GM19468 (cell line): ENCODE measurements around the gene RNF152.
A peak's percentile ranks its signal among the peaks of the same experiment; 100 is the strongest.

Source experiments
- ATAC-seq: cut with Tn5 transposase; IDR thresholded peaks from one replicate; pipeline ENCODE4 v1.9.1; 2021; ENCODE audit warnings: mild to moderate bottlenecking, moderate library complexity, moderate number of reproducible peaks; ENCODE audit not compliant: unreplicated experiment; ENCODE audit errors: extremely low read depth

RNF152 gene

GRCh38 chr18:61766266-61766884, 126.4 kb downstream of the RNF152 start:
- no peak for ATAC-seq

GRCh38 chr18:61765097-61765496, 127.7 kb downstream of the RNF152 start:
- ATAC-seq: no peak

GRCh38 chr18:61764381-61764780, 128.4 kb downstream of the RNF152 start:
- ATAC-seq: peak; percentile 36

- ATAC-seq: no peak
Measured at GRCh38 chr18:61761875-61762274, 130.9 kb downstream of the RNF152 start.
